Ectodermal cell (in vitro differentiated cells): ENCODE results near the gene TMEM150B.

Experiments
- H3K27ac ChIP-seq: 2 replicates; pipeline ENCODE4 v1.7.0; 2013; ENCODE audit warnings: mild to moderate bottlenecking, low read depth, low read length; ENCODE audit not compliant: insufficient read depth, poor library complexity, severe bottlenecking
- H3K27me3 ChIP-seq: 2 replicates; pipeline ENCODE4 v1.7.0; 2013; ENCODE audit warnings: mild to moderate bottlenecking, low read length; ENCODE audit not compliant: insufficient read depth, control insufficient read depth, poor library complexity, severe bottlenecking
- H3K36me3 ChIP-seq: one replicate; pipeline ENCODE4 v1.7.0; 2013; ENCODE audit warnings: low read length; ENCODE audit not compliant: control insufficient read depth, insufficient read depth
- H3K4me1 ChIP-seq: one replicate; pipeline ENCODE4 v1.7.0; 2013; ENCODE audit warnings: low read length; ENCODE audit not compliant: control insufficient read depth, insufficient read depth
- H3K4me3 ChIP-seq: 2 replicates; pipeline ENCODE4 v1.7.0; 2013; ENCODE audit warnings: low read depth, low read length, control low read depth; ENCODE audit not compliant: insufficient read depth
- H3K9me3 ChIP-seq: 2 replicates; pipeline ENCODE4 v1.7.0; 2013; ENCODE audit warnings: mild to moderate bottlenecking, low read length, moderate library complexity; ENCODE audit not compliant: control insufficient read depth
- WGBS, 2 experiments: methylation state at CpG; one replicate each; pipeline ENCODE4 v1.1.7; 2013; ENCODE audit warnings: missing lambda C conversion rate in 2 of 2; 5-methylcytosine and 5-hydroxymethylcytosine counted together

The TMEM150B gene

GRCh38 chr19:55366790-55367189, 41.6 kb upstream of the TMEM150B start:
- H3K4me1 ChIP-seq, result peaks cover 6% of the 10 kb centered on the region
- H3K27ac ChIP-seq, result no peak overlapping the region
- H3K27me3 ChIP-seq, result peaks cover 41% of the 10 kb centered on the region
- WGBS, 2 experiments, result 84 to 93% methylated on average over 1 to 3 of the region's 3 CpGs
- no peaks in the 10 kb centered on the region for H3K36me3 ChIP-seq
- H3K4me3 ChIP-seq, result no peak overlapping the region
- no peaks in the 10 kb centered on the region for H3K9me3 ChIP-seq

DNA sequence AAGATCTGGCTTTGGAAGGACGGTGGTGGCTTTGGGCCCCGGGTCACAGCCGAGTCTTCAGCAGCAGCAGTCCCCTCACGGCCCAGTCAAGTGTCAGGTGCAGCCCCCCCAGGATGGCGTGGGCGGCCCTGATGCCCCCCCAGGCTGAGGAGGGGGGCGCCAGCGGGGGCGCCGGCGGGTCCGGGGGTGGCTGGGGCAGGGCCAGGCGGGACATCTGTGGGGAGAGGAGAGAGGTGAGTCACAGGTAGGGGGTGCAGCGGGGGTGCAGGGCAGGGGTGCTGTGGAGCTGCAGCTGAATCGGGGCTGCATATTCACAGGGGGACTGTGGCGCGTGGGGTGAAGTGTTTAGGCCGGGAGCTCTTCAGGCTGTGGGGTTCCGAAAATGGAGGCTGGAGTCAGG, 40.8 kb upstream of the TMEM150B start:
- H3K9me3 ChIP-seq, result no peaks in the 10 kb centered on the region
- no peak overlapping the region for H3K4me3 ChIP-seq
- WGBS, 2 experiments, result 90% methylated on average over 19 of the region's 19 CpGs
- H3K27ac ChIP-seq, result no peak overlapping the region
- peaks cover 6% of the 10 kb centered on the region for H3K4me1 ChIP-seq
- H3K27me3 ChIP-seq, result peaks cover 33% of the 10 kb centered on the region
- no peaks in the 10 kb centered on the region for H3K36me3 ChIP-seq

DNA sequence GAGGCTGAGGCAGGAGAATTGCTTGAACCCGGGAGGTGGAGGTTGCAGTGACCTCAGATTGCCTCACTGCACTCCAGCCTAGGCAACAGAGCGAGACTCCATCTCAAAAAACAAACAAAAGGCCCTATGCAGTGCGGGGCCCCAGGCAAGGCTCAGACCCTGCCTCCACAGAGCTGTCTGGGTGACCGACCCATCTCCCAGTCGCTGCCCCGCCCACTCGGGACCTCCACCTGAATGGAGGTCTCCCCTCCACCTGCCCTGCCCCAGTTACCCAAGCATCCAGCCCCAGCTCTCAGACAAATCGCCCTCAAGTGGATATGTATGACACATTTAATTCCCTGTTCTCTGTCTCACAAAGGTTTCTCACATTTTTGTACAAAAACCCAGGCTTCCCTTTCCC, 40.1 kb upstream of the TMEM150B start:
- H3K4me3 ChIP-seq, result no peak overlapping the region
- H3K4me1 ChIP-seq, result peaks cover 6% of the 10 kb centered on the region
- H3K27ac ChIP-seq, result no peak overlapping the region
- H3K27me3 ChIP-seq, result peaks cover 26% of the 10 kb centered on the region
- no peaks in the 10 kb centered on the region for H3K36me3 ChIP-seq
- 79 to 80% methylated on average over 8 of the region's 8 CpGs for WGBS, 2 experiments
- no peaks in the 10 kb centered on the region for H3K9me3 ChIP-seq

DNA sequence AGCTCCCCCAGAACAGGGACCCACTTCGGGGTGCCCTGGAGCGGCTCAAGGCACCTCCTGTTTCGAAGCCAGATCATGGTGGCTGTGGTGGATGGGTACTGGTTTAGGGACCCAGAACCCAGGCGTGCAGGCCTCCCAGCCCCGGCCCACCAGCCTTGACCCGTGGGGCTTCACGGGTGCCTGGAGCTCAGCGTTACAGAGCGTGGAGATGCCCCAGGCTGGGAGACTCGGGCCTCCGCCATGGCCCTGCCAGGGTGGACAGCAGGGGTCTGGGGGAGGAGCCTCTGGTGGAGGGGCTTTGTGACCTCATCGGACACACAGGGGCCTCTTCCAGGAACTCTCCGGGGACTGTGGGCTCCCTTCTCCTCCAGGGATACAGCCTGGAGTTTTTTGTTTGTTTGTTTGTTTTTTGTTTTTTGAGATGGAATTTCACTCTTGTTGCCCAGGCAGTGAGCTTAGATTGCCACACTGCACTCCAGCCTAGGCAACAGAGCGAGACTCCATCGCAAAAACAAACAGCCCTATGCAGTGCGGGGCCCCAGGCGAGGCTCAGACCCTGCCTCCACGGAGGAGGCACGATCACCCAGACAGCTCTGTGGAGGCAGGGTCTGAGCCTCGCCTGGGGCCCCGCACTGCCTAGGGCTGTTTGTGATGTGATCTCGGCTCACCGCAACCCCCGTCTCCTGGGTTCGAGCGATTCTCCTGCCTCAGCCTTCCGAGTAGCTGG, 38.0 kb upstream of the TMEM150B start, which contains the start of gene GARIN5B:
Gene GARIN5B (minus strand): TSS at position 271 of the 727 bp plus-strand sequence. CDS start 194 bp downstream, at position 77.
- H3K27ac ChIP-seq, result no peak within 1 kb of the TSS
- no peaks in the 10 kb centered on the region for H3K36me3 ChIP-seq
- no peak within 1 kb of the TSS for H3K4me3 ChIP-seq
- WGBS, 2 experiments, result 76% methylated on average over 27 of the region's 27 CpGs
- peaks cover 6% of the 10 kb centered on the region for H3K4me1 ChIP-seq
- no peaks in the 10 kb centered on the region for H3K9me3 ChIP-seq
- H3K27me3 ChIP-seq, result peaks cover 5% of the 10 kb centered on the region

DNA sequence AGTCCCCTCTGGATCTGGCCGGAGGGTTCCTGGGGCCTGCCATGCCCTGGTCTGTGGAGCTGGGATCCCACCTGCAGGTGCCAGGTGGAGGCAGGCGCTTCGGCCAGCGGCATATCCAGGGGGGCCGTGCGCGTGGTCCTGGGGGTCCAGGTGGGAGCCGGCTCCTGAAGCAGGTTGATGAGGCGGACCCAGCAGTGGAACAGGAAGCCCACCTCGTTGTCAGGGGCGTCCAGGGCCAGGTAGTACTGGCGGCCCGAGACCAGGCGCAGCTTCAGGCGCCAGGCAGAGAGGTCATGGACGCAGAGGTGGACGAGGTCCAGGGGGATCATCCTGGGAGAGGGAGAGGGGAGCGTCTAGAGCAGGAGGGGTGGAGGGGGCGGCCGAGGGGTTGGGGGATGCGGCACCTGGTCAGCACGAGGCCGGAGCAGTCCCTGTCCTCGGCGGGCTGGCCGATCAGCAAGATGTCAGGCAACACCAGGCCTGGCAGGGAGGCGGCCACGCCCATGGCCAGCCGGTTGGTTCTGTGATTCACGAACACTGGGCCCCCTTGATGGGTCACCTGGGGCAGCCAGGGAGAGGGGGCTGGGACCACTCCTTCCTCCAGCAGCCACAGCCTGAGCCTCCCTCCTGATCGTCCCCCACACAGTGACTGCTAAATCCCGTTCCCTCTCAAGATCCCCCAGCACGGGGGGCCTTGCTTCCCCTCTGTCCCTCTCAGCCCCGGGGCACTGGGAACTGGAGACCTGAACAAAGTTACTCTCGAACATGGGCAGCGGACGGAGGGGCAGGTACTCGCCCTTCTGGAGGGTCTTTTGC, 37.2 kb upstream of the TMEM150B start:
- no peak overlapping the region for H3K4me3 ChIP-seq
- peaks cover 6% of the 10 kb centered on the region for H3K4me1 ChIP-seq
- H3K27ac ChIP-seq, result no peak overlapping the region
- WGBS, 2 experiments, result 78 to 79% methylated on average over 38 of the region's 38 CpGs
- no peaks in the 10 kb centered on the region for H3K9me3 ChIP-seq
- no peaks in the 10 kb centered on the region for H3K36me3 ChIP-seq
- H3K27me3 ChIP-seq, result peaks cover 2% of the 10 kb centered on the region

- WGBS, 2 experiments, result 85 to 87% methylated on average over 16 of the region's 16 CpGs
- Histone ChIP-seq H3K27ac (no peak overlapping the region), H3K4me3 (no peak overlapping the region), H3K27me3 (peaks cover 17% of the 10 kb centered on the region), H3K36me3 (no peaks in the 10 kb centered on the region), H3K4me1 (peaks cover 6% of the 10 kb centered on the region), H3K9me3 (no peaks in the 10 kb centered on the region)
Observed at GRCh38 chr19:55360902-55361301, 35.8 kb upstream of the TMEM150B start.

GRCh38 chr19:55358943-55359908, 34.1 kb upstream of the TMEM150B start:
- peaks cover 32% of the 10 kb centered on the region for H3K27me3 ChIP-seq
- H3K36me3 ChIP-seq, result no peaks in the 10 kb centered on the region
- no peaks in the 10 kb centered on the region for H3K9me3 ChIP-seq
- H3K4me3 ChIP-seq, result no peak overlapping the region
- H3K27ac ChIP-seq, result no peak overlapping the region
- peaks cover 6% of the 10 kb centered on the region for H3K4me1 ChIP-seq
- WGBS, 2 experiments, result 89 to 91% methylated on average over 31 of the region's 32 CpGs

DNA sequence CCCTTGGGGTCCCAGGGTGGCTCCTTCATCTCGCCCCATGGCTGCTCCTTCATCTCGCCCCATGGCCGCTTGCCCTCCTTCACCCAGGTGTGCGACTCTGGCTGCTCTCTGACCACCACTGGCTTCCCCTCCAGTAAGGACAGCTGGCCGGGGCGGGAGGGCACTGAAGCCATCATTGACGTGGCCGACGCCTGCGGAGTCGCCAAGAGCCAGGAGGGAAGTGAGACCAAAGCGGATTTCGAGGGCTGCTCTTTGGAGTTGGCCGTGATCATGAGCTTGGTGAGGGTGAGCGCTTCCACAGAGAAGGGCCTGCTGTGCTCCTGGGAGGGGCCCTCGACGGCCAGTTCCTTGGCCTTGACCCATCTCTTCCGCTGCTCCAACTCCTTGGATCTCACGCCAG, 33.4 kb upstream of the TMEM150B start:
- no peaks in the 10 kb centered on the region for H3K36me3 ChIP-seq
- H3K9me3 ChIP-seq, result no peaks in the 10 kb centered on the region
- H3K4me3 ChIP-seq, result no peak overlapping the region
- H3K27me3 ChIP-seq, result peaks cover 40% of the 10 kb centered on the region
- H3K4me1 ChIP-seq, result peaks cover 6% of the 10 kb centered on the region
- H3K27ac ChIP-seq, result no peak overlapping the region
- WGBS, 2 experiments, result 90 to 93% methylated on average over 19 of the region's 19 CpGs

GRCh38 chr19:55355213-55355821, 30.2 kb upstream of the TMEM150B start:
- Histone ChIP-seq H3K27ac (no peak overlapping the region), H3K4me1 (peaks cover 6% of the 10 kb centered on the region), H3K27me3 (peaks cover 61% of the 10 kb centered on the region), H3K9me3 (no peaks in the 10 kb centered on the region), H3K4me3 (no peak overlapping the region), H3K36me3 (no peaks in the 10 kb centered on the region)
- WGBS, 2 experiments, result 47 to 48% methylated on average over 12 of the region's 13 CpGs
